ENCODE measurements around the gene RAB4A. TPM values are rescaled to one million over a fixed set of nuclear protein-coding genes. Genes with fewer than 3 reads are reported as not detected.

Gene RAB4A
- total and polyA plus RNA-seq, 2 of the 13 experiments (the other 11 are each of a cell fraction or from before 2014, with no cell fraction given): 56.0 to 80.1 TPM

GRCh38 chr1:229227298-229227919 is 43.5 kb upstream of the RAB4A start (continued):
- TF ChIP-seq ERF (CRISPR knock-in tag; IDR thresholded peaks at IDR 0.05) (peak; percentile 24; the same call in 1 of the 2 replicates), RAD21 (CRISPR knock-in tag; IDR thresholded peaks at IDR 0.05) (peak; percentile 90), IRF2 (CRISPR knock-in tag; IDR thresholded peaks at IDR 0.05) (peak; percentile 45; the same call in 1 of the 2 replicates), HMGXB4 (CRISPR knock-in tag; IDR thresholded peaks at IDR 0.05; ENCODE audit: borderline replicate concordance in 1 of 2, low read depth in 1 of 2) (peak in 1 of 2 experiments; percentile 55; a peak in 1 of 4 replicates), PAWR (CRISPR knock-in tag; IDR thresholded peaks at IDR 0.05; ENCODE audit: borderline replicate concordance) (no peak), MEIS2 (CRISPR knock-in tag; IDR thresholded peaks at IDR 0.05) (no peak), ZKSCAN1 (IDR thresholded peaks at IDR 0.05; ENCODE audit: low read length) (no peak), KLF16 (CRISPR knock-in tag; IDR thresholded peaks at IDR 0.05) (peak in 1 of 2 experiments; percentile 52; a peak in 1 of 4 replicates), EP300 (IDR thresholded peaks at IDR 0.05; ENCODE audit: low read depth in 2 of 2, low read length in 2 of 2) (peak in 1 of 2 experiments; percentile 23; a peak in 1 of 4 replicates), EP300 (CRISPR knock-in tag; IDR thresholded peaks at IDR 0.05; ENCODE audit: borderline replicate concordance) (no peak)
- TF ChIP-seq, protein P1, sequence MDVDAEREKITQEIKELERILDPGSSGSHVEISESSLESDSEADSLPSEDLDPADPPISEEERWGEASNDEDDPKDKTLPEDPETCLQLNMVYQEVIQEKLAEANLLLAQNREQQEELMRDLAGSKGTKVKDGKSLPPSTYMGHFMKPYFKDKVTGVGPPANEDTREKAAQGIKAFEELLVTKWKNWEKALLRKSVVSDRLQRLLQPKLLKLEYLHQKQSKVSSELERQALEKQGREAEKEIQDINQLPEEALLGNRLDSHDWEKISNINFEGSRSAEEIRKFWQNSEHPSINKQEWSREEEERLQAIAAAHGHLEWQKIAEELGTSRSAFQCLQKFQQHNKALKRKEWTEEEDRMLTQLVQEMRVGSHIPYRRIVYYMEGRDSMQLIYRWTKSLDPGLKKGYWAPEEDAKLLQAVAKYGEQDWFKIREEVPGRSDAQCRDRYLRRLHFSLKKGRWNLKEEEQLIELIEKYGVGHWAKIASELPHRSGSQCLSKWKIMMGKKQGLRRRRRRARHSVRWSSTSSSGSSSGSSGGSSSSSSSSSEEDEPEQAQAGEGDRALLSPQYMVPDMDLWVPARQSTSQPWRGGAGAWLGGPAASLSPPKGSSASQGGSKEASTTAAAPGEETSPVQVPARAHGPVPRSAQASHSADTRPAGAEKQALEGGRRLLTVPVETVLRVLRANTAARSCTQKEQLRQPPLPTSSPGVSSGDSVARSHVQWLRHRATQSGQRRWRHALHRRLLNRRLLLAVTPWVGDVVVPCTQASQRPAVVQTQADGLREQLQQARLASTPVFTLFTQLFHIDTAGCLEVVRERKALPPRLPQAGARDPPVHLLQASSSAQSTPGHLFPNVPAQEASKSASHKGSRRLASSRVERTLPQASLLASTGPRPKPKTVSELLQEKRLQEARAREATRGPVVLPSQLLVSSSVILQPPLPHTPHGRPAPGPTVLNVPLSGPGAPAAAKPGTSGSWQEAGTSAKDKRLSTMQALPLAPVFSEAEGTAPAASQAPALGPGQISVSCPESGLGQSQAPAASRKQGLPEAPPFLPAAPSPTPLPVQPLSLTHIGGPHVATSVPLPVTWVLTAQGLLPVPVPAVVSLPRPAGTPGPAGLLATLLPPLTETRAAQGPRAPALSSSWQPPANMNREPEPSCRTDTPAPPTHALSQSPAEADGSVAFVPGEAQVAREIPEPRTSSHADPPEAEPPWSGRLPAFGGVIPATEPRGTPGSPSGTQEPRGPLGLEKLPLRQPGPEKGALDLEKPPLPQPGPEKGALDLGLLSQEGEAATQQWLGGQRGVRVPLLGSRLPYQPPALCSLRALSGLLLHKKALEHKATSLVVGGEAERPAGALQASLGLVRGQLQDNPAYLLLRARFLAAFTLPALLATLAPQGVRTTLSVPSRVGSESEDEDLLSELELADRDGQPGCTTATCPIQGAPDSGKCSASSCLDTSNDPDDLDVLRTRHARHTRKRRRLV (CRISPR knock-in tag; IDR thresholded peaks at IDR 0.05): no peak
- TF ChIP-seq, protein P2, sequence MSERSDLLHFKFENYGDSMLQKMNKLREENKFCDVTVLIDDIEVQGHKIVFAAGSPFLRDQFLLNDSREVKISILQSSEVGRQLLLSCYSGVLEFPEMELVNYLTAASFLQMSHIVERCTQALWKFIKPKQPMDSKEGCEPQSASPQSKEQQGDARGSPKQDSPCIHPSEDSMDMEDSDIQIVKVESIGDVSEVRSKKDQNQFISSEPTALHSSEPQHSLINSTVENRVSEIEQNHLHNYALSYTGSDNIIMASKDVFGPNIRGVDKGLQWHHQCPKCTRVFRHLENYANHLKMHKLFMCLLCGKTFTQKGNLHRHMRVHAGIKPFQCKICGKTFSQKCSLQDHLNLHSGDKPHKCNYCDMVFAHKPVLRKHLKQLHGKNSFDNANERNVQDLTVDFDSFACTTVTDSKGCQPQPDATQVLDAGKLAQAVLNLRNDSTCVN (CRISPR knock-in tag; IDR thresholded peaks at IDR 0.05; ENCODE audit: borderline replicate concordance): peak; percentile 66; the same call in 1 of the 2 replicates
- TF ChIP-seq, protein P3, sequence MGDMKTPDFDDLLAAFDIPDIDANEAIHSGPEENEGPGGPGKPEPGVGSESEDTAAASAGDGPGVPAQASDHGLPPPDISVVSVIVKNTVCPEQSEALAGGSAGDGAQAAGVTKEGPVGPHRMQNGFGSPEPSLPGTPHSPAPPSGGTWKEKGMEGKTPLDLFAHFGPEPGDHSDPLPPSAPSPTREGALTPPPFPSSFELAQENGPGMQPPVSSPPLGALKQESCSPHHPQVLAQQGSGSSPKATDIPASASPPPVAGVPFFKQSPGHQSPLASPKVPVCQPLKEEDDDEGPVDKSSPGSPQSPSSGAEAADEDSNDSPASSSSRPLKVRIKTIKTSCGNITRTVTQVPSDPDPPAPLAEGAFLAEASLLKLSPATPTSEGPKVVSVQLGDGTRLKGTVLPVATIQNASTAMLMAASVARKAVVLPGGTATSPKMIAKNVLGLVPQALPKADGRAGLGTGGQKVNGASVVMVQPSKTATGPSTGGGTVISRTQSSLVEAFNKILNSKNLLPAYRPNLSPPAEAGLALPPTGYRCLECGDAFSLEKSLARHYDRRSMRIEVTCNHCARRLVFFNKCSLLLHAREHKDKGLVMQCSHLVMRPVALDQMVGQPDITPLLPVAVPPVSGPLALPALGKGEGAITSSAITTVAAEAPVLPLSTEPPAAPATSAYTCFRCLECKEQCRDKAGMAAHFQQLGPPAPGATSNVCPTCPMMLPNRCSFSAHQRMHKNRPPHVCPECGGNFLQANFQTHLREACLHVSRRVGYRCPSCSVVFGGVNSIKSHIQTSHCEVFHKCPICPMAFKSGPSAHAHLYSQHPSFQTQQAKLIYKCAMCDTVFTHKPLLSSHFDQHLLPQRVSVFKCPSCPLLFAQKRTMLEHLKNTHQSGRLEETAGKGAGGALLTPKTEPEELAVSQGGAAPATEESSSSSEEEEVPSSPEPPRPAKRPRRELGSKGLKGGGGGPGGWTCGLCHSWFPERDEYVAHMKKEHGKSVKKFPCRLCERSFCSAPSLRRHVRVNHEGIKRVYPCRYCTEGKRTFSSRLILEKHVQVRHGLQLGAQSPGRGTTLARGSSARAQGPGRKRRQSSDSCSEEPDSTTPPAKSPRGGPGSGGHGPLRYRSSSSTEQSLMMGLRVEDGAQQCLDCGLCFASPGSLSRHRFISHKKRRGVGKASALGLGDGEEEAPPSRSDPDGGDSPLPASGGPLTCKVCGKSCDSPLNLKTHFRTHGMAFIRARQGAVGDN (CRISPR knock-in tag; IDR thresholded peaks at IDR 0.05): peak; percentile 50; the same call in 1 of the 2 replicates
- TF ChIP-seq, protein P4, sequence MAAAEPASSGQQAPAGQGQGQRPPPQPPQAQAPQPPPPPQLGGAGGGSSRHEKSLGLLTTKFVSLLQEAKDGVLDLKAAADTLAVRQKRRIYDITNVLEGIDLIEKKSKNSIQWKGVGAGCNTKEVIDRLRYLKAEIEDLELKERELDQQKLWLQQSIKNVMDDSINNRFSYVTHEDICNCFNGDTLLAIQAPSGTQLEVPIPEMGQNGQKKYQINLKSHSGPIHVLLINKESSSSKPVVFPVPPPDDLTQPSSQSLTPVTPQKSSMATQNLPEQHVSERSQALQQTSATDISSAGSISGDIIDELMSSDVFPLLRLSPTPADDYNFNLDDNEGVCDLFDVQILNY (CRISPR knock-in tag; conservative IDR thresholded peaks at IDR 0.05): no peak

Measured in HepG2 (cell line).